ENCODE results near the gene DHX16. TPM values are rescaled to one million over a fixed set of nuclear protein-coding genes. Genes with fewer than 3 reads are reported as not detected.
A peak's percentile ranks its signal among the peaks of the same experiment; 100 is the strongest.

DHX16 gene
- polyA plus RNA-seq, 3 donors, result 16.4 to 70.1 (median 19.0) TPM

GRCh38 chr6:30625511-30625910, 47.3 kb downstream of the DHX16 start:
- no peaks in the 10 kb centered on the region for H3K9me3 Mint-ChIP-seq
- Histone ChIP-seq H3K4me3 (replicated peaks in 1 of 3; ENCODE audit: low read depth in 2 of 3, low read length in 3 of 3) (no peak overlapping the region), H3K4me2 (replicated peaks; ENCODE audit: extremely low read depth, low read length, poor library complexity, severe bottlenecking) (no peak overlapping the region), H3K9ac (ENCODE audit: insufficient read depth, low read length, poor library complexity, severe bottlenecking) (no peak overlapping the region), H3K27ac (ENCODE audit: low read depth in 1 of 2, low read length in 2 of 2) (peak overlapping the region in 1 of 2 donors; percentile 87), H2AFZ (ENCODE audit: insufficient read depth, low read depth, low read length, poor library complexity, severe bottlenecking) (no peak overlapping the region), H3K79me2 (ENCODE audit: insufficient read depth, low read length) (peaks cover 9% of the 10 kb centered on the region), H3K36me3 (replicated peaks in 1 of 2; ENCODE audit: control insufficient read depth in 1 of 2, insufficient read depth in 2 of 2, low read length in 2 of 2) (peaks cover 39 to 60% of the 10 kb centered on the region in 2 donors), H4K20me1 (ENCODE audit: insufficient read depth, low read length) (no peaks in the 10 kb centered on the region), H3K4me1 (ENCODE audit: control insufficient read depth in 1 of 2, insufficient read depth in 2 of 2, low read length in 2 of 2) (peaks cover 13 to 15% of the 10 kb centered on the region in 2 donors), H3K9me3 (replicated peaks in 1 of 2; ENCODE audit: control insufficient read depth in 1 of 2, insufficient read depth in 1 of 2, low read length in 2 of 2) (no peaks in the 10 kb centered on the region), H3K27me3 (ENCODE audit: control insufficient read depth in 2 of 2, insufficient read depth in 2 of 2, low read length in 2 of 2) (no peaks in the 10 kb centered on the region)
- intact Hi-C loops (cut with micrococcal nuclease), result no loop called here
- TF ChIP-seq, protein P1, sequence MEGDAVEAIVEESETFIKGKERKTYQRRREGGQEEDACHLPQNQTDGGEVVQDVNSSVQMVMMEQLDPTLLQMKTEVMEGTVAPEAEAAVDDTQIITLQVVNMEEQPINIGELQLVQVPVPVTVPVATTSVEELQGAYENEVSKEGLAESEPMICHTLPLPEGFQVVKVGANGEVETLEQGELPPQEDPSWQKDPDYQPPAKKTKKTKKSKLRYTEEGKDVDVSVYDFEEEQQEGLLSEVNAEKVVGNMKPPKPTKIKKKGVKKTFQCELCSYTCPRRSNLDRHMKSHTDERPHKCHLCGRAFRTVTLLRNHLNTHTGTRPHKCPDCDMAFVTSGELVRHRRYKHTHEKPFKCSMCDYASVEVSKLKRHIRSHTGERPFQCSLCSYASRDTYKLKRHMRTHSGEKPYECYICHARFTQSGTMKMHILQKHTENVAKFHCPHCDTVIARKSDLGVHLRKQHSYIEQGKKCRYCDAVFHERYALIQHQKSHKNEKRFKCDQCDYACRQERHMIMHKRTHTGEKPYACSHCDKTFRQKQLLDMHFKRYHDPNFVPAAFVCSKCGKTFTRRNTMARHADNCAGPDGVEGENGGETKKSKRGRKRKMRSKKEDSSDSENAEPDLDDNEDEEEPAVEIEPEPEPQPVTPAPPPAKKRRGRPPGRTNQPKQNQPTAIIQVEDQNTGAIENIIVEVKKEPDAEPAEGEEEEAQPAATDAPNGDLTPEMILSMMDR (IDR thresholded peaks at IDR 0.05), result no peak
- H3K4me3 Mint-ChIP-seq, result no peak overlapping the region
- peak overlapping the region in 4 of 7 donors; percentile 69 to 98 (median 96) for H3K27ac Mint-ChIP-seq
- H3K4me1 Mint-ChIP-seq, result peaks cover 20% of the 10 kb centered on the region
- 96% methylated on average over 4 of the region's 8 CpGs for WGBS (ENCODE audit: insufficient coverage)
- peaks cover 0 to 2% (median 0%) of the 10 kb centered on the region in 3 donors for H3K27me3 Mint-ChIP-seq (ENCODE audit: low read depth in 3 of 3)
- H3K36me3 Mint-ChIP-seq, result peaks cover 41 to 63% of the 10 kb centered on the region in 2 donors
- DNase-seq, result no peak

DNA sequence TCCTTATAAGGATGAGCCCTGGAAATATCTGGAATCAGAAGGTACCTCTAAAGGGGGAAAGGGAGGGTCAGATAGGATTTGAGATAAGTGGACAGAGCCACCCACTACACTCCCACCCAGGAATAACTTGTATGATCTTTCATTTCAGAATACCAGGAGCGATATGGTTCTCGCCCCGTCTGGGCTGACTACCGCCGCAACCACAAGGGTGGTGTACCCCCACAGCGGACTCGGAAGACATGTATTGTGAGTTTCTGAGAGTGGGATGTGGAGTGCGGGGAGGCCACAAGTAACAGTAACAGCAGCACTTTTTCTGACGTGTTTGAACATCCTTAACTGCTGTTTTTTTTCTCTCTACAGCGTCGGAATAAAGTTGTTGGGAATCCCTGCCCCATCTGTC, 53.2 kb downstream of the DHX16 start:
- peaks cover 0 to 9% (median 5%) of the 10 kb centered on the region in 7 donors for H3K9me3 Mint-ChIP-seq
- no peak overlapping the region for H3K4me3 Mint-ChIP-seq
- H3K79me2 ChIP-seq (ENCODE audit: insufficient read depth, low read length), result peaks cover 57% of the 10 kb centered on the region
- WGBS (ENCODE audit: insufficient coverage), result 95% methylated on average over 8 of the region's 11 CpGs
- H3K4me2 ChIP-seq (replicated peaks; ENCODE audit: extremely low read depth, low read length, poor library complexity, severe bottlenecking), result no peak overlapping the region
- H4K20me1 ChIP-seq (ENCODE audit: insufficient read depth, low read length), result peaks cover 17% of the 10 kb centered on the region
- peaks cover 39 to 60% of the 10 kb centered on the region in 2 donors for H3K36me3 ChIP-seq (replicated peaks in 1 of 2; ENCODE audit: control insufficient read depth in 1 of 2, insufficient read depth in 2 of 2, low read length in 2 of 2)
- peaks cover 8% of the 10 kb centered on the region for H3K4me1 Mint-ChIP-seq
- H3K27ac ChIP-seq (ENCODE audit: low read depth in 1 of 2, low read length in 2 of 2), result no peak overlapping the region
- H3K4me3 ChIP-seq (replicated peaks in 1 of 3; ENCODE audit: low read depth in 2 of 3, low read length in 3 of 3), result no peak overlapping the region
- H3K9ac ChIP-seq (ENCODE audit: insufficient read depth, low read length, poor library complexity, severe bottlenecking), result no peak overlapping the region
- intact Hi-C loops (cut with micrococcal nuclease), result loop anchor here (5.0 kb wide), 4 partner anchors 63 to 132 kb away; partner anchors contain the start of genes FLOT1 (in 1 of the 2), HLA-E (in 1 of the 2), IER3 (in 1 of the 2) and TUBB (in 1 of the 2)
- TF ChIP-seq, protein P1 (IDR thresholded peaks at IDR 0.05), result no peak
- H3K27me3 ChIP-seq (ENCODE audit: control insufficient read depth in 2 of 2, insufficient read depth in 2 of 2, low read length in 2 of 2), result no peaks in the 10 kb centered on the region
- H3K9me3 ChIP-seq (replicated peaks in 1 of 2; ENCODE audit: control insufficient read depth in 1 of 2, insufficient read depth in 1 of 2, low read length in 2 of 2), result no peaks in the 10 kb centered on the region
- H2AFZ ChIP-seq (ENCODE audit: insufficient read depth, low read depth, low read length, poor library complexity, severe bottlenecking), result no peak overlapping the region
- H3K4me1 ChIP-seq (ENCODE audit: control insufficient read depth in 1 of 2, insufficient read depth in 2 of 2, low read length in 2 of 2), result peaks cover 10 to 14% of the 10 kb centered on the region in 2 donors
- peaks cover 50 to 70% of the 10 kb centered on the region in 2 donors for H3K36me3 Mint-ChIP-seq
- peaks cover 0 to 5% (median 1%) of the 10 kb centered on the region in 3 donors for H3K27me3 Mint-ChIP-seq (ENCODE audit: low read depth in 3 of 3)
- peak overlapping the region in 3 of 7 donors; percentile 15 to 33 (median 28) for H3K27ac Mint-ChIP-seq
- DNase-seq, result no peak

Data from CD14-positive monocyte (primary cell).